Measurements from ENCODE around the gene BRD4. TPM values are rescaled to one million over a fixed set of nuclear protein-coding genes. Genes with fewer than 3 reads are reported as not detected.

The BRD4 gene
- total RNA-seq, 4 donors from 2014 or later, result 34.1 to 48.1 (median 37.5) TPM

DNA sequence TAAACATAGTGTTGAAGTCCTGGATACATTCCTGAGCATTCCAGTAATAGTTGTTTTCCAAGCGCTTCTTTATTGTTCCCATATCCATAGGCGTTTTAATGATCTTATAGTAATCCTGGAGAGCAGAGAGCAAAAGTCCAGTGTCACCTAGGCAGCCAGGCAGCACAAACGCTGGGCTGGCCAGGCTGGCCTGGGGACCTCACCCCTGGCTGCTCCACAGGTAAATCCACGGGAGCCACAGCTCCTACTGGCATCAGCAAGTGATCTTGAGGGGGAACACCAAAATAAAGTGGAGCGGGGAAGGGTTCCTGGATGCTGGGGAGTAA, 63.4 kb downstream of the BRD4 start:
- H3K27me3 ChIP-seq, result no peaks in the 10 kb centered on the region
- H3K27ac ChIP-seq (replicated peaks in 1 of 4), result peak overlapping the region in 1 of 4 donors; percentile 92
- intact Hi-C loops (cut with DNase I), result loop anchor here (5.0 kb wide), 1 partner anchor 163 kb away; no protein-coding TSS in a partner anchor
- H3K4me1 ChIP-seq, result peaks cover 90 to 97% (median 96%) of the 10 kb centered on the region in 4 donors
- H3K9me3 ChIP-seq, result no peaks in the 10 kb centered on the region
- DNase-seq (ENCODE audit: extremely low spot score), result no peak
- 82% methylated on average over 5 of the region's 5 CpGs for WGBS
- no peak overlapping the region for H3K4me3 ChIP-seq
- H3K36me3 ChIP-seq, result peaks cover 12 to 72% (median 70%) of the 10 kb centered on the region in 4 donors
- TF ChIP-seq EP300 (IDR thresholded peaks at IDR 0.05) (no peak), POLR2A (IDR thresholded peaks at IDR 0.05; ENCODE audit: low read depth) (no peak), POLR2AphosphoS5 (IDR thresholded peaks at IDR 0.05) (no peak), CTCF (IDR thresholded peaks at IDR 0.05) (no peak)

- no peak for DNase-seq (ENCODE audit: extremely low spot score)
- Histone ChIP-seq H3K27ac (replicated peaks in 1 of 4) (peak overlapping the region in 2 of 4 donors; percentile 3 to 92), H3K4me3 (no peak overlapping the region), H3K27me3 (no peaks in the 10 kb centered on the region), H3K36me3 (peaks cover 18 to 78% (median 76%) of the 10 kb centered on the region in 4 donors), H3K9me3 (no peaks in the 10 kb centered on the region), H3K4me1 (peaks cover 87 to 97% (median 96%) of the 10 kb centered on the region in 4 donors)
- intact Hi-C loops (cut with DNase I), result loop anchor here (5.0 kb wide), 1 partner anchor 164 kb away; no protein-coding TSS in a partner anchor
- WGBS, result 62% methylated on average over 12 of the region's 12 CpGs
- TF ChIP-seq CTCF (IDR thresholded peaks at IDR 0.05), result no peak
- no peak for TF ChIP-seq EP300 (IDR thresholded peaks at IDR 0.05)
- no peak for TF ChIP-seq POLR2AphosphoS5 (IDR thresholded peaks at IDR 0.05)
- TF ChIP-seq POLR2A (IDR thresholded peaks at IDR 0.05; ENCODE audit: low read depth), result no peak
Observed at GRCh38 chr19:15268192-15268927, 64.0 kb downstream of the BRD4 start.

DNA sequence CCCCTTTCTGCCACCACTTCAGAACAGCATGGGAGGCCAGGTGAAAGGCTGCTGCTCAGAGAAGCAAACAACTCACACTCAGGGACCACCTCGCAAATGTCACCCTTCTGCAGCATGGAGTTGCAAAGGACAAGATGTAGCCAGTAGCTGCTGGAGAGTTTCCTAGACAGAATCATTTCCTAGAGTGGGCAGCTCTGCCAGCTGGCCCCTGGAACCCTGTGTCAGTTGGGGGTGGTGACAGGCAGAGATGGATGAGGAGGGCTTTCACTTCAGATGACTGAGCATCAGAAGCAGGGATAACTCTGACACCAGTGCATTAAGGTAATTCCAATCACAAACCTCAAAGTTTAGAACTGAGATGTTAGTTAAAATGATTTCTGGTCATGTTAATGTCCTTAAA, 65.7 kb downstream of the BRD4 start:
- no peaks in the 10 kb centered on the region for H3K27me3 ChIP-seq
- H3K4me3 ChIP-seq, result no peak overlapping the region
- peaks cover 71 to 84% (median 81%) of the 10 kb centered on the region in 4 donors for H3K4me1 ChIP-seq
- no peaks in the 10 kb centered on the region for H3K9me3 ChIP-seq
- peaks cover 30 to 80% (median 79%) of the 10 kb centered on the region in 4 donors for H3K36me3 ChIP-seq
- no peak for DNase-seq (ENCODE audit: extremely low spot score)
- TF ChIP-seq POLR2A (IDR thresholded peaks at IDR 0.05; ENCODE audit: low read depth), result no peak
- no peak for TF ChIP-seq EP300 (IDR thresholded peaks at IDR 0.05)
- TF ChIP-seq POLR2AphosphoS5 (IDR thresholded peaks at IDR 0.05), result no peak
- no peak for TF ChIP-seq CTCF (IDR thresholded peaks at IDR 0.05)
- peak overlapping the region; percentile 58 to 92 (median 72) for H3K27ac ChIP-seq (replicated peaks in 1 of 4)
- intact Hi-C loops (cut with DNase I), result loop anchor here (5.0 kb wide), 1 partner anchor 166 kb away; no protein-coding TSS in a partner anchor
- 88% methylated on average over 1 of the region's 1 CpG for WGBS

GRCh38 chr19:15265850-15266248, 66.5 kb downstream of the BRD4 start:
- 24% methylated on average over 4 of the region's 8 CpGs for WGBS
- peak overlapping the region in 1 of 4 donors; percentile 2 for H3K4me3 ChIP-seq
- no peaks in the 10 kb centered on the region for H3K27me3 ChIP-seq
- no peaks in the 10 kb centered on the region for H3K9me3 ChIP-seq
- DNase-seq (ENCODE audit: extremely low spot score), result peak; percentile 96
- H3K27ac ChIP-seq (replicated peaks in 1 of 4), result peak overlapping the region; percentile 58 to 92 (median 72)
- TF ChIP-seq POLR2AphosphoS5 (IDR thresholded peaks at IDR 0.05), result peak; percentile 88 to 89
- TF ChIP-seq CTCF (IDR thresholded peaks at IDR 0.05), result no peak
- TF ChIP-seq EP300 (IDR thresholded peaks at IDR 0.05), result peak; percentile 96
- no peak for TF ChIP-seq POLR2A (IDR thresholded peaks at IDR 0.05; ENCODE audit: low read depth)
- H3K36me3 ChIP-seq, result peaks cover 33 to 80% (median 79%) of the 10 kb centered on the region in 4 donors
- H3K4me1 ChIP-seq, result peaks cover 65 to 77% (median 74%) of the 10 kb centered on the region in 4 donors
- intact Hi-C loops (cut with DNase I), result loop anchor here (2.0 to 5.0 kb wide), 4 partner anchors 65 to 291 kb away; partner anchors contain the start of gene AKAP8

All from esophagus muscularis mucosa (tissue), 4 donors.